22Rv1 (cell line): ENCODE results near the gene FERD3L.
"Not testable (repeated sequence)": the region's sequence is repeated elsewhere in the genome, so short reads cannot be mapped to it uniquely, and the experiment has no call there.

Experiments
- CTCF ChIP-seq: fragments of 450-650 bp; IDR thresholded peaks from 2 replicates; pipeline ENCODE4 v1.5.1; 2017; ENCODE audit warnings: mild to moderate bottlenecking
- ZFX ChIP-seq: fragments of 450-650 bp; IDR thresholded peaks from 2 replicates; pipeline ENCODE4 v1.6.1; 2017; ENCODE audit warnings: antibody characterized with exemption, borderline replicate concordance

- TF ChIP-seq CTCF, ZFX: not testable (repeated sequence)
These were observed 49.2 kb upstream of the FERD3L start for GRCh38 chr7:19194417-19194816.
